Activated CD8-positive, alpha-beta memory T cell treated with anti-CD3 and anti-CD28 coated beads, Interleukin-2, amount 50 U/mL, for 24 hours (primary cell): ENCODE data around the gene PRUNE2.
"Not testable (repeated sequence)": the region's sequence is repeated elsewhere in the genome, so short reads cannot be mapped to it uniquely, and the experiment has no call there.

ENCODE experiments used
- DNase-seq: peaks from one replicate; pipeline ENCODE4 v3.0.0-alpha.2; 2020; ENCODE audit errors: extremely low read depth

PRUNE2 gene

DNA sequence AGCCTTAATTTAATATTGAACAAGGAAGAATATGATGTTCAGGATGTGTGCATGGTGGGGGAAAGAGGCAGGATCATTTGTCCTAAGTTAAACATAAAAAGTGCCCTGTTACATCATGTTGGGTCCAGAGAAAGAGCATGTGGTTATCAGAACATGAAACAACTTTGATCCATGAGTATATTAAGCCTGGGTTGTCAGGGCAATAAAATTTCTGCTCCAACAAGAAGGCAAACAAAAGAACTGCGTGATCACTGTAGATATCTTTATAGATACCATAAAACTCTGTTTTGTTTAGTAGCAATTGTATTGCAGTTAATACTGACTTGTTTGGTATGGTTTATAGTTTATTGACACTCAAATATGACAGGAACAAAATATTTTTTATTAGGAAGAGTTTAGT is 106.4 kb downstream of the PRUNE2 start:
- DNase-seq: no peak

GRCh38 chr9:76798527-76798926 is 107.4 kb downstream of the PRUNE2 start:
- no peak for DNase-seq

GRCh38 chr9:76796296-76796695 is 109.6 kb downstream of the PRUNE2 start:
- DNase-seq: no peak

- no peak for DNase-seq
Measured at GRCh38 chr9:76793784-76794431, 112.0 kb downstream of the PRUNE2 start.

DNA sequence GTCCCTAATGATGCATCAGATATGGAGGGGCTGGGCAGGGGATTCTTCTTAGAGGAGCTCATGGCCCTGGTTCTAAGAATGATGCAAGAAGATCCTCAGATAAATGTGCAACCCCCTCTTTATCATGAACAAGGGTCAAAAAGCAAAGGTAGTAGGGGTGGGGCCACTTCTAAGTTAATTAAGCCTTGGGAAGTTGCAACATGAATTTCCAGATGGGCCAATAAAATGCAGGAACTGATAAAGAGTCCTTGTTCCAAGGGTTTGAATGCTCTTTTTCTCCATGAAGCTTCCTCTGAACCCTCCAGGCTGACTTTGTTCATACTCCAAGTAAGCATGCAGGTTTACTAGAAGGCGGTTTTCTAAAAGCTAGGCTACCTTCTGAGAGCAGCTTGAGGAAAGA is 116.1 kb downstream of the PRUNE2 start:
- no peak for DNase-seq

DNA sequence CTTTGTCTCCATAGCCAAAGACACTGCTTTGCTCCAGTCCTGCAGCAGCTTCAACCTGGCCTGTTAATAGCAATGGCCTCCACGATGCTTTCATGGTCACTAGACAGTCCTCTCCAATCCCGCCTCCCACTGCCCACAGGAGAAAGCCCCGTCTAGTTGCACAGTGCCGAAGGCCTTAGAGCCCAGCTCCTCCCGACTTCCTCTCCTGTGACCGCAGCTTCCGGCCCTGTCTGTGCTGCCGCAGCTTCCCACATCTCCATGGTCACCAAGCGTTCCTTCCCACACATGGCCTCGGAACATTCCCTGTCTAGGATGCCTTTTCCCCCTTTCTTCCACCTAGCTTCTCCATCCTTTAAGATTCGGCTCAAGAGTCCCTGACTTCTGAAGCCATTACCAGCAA is 118.2 kb downstream of the PRUNE2 start:
- no peak for DNase-seq

- DNase-seq: no peak
Measured at GRCh38 chr9:76785501-76785900, 120.4 kb downstream of the PRUNE2 start.

DNA sequence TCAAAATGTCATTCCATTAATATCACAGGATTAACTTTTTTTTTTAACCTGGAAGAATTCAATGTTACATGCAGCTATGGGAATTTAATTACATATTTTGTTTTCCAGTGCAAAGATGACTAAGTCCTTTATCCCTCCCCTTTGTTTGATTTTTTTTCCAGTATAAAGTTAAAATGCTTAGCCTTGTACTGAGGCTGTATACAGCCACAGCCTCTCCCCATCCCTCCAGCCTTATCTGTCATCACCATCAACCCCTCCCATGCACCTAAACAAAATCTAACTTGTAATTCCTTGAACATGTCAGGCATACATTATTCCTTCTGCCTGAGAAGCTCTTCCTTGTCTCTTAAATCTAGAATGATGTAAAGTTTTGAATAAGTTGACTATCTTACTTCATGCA is 121.0 kb downstream of the PRUNE2 start:
- no peak for DNase-seq

GRCh38 chr9:76772686-76773445 is 133.0 kb downstream of the PRUNE2 start:
- DNase-seq: no peak

GRCh38 chr9:76766126-76766525 is 139.8 kb downstream of the PRUNE2 start:
- no peak for DNase-seq

DNA sequence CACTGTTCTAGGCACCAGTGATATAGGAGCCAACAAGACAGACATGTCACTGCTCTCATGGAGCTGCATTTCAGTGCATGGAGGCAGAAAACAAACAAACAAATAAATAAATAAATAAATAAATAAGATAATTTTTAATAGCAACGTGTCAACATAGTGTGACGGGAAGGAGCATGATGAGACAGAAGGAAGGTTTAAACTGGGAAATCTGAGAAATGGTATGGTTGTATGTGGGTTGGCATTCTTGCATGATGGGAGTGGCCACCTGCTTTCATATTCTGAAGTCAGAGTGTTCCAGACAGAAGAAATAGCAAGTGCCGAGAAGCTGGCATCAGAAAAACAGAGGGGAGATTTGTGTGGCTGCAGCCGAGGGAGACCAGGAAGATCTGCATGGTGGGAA is 141.8 kb downstream of the PRUNE2 start, which contains the start of gene PCA3:
Gene PCA3, plus strand, starts transcription at position 301 of the 400 bp plus-strand sequence.
- no peak for DNase-seq

GRCh38 chr9:76761448-76761847 is 144.5 kb downstream of the PRUNE2 start:
- DNase-seq: no peak

- DNase-seq: no peak
Measured at GRCh38 chr9:76759732-76760131, 146.2 kb downstream of the PRUNE2 start.

DNA sequence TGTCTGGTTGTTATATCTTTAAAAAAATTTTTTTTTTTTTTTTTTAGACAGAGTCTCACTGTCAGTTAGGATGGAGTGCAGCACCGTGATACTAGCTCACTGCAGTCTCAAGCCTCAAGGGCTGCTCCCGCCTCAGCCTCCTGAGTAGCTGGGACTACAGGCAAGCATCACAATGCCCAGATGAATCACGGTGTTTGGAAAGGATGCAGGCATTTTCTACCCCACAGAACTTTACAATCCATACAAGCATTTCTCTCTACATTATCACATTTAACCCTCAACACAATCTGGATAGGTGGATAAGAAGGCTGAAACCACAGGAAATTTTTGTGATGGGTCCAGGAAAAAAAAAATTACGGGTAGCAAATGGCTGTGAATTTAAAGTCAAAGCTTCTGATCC is 147.4 kb downstream of the PRUNE2 start:
- DNase-seq: no peak

- no peak for DNase-seq
Measured at GRCh38 chr9:76756941-76757673, 148.8 kb downstream of the PRUNE2 start.

- DNase-seq: no peak
Measured at GRCh38 chr9:76756268-76756640, 149.7 kb downstream of the PRUNE2 start.

GRCh38 chr9:76751001-76751400 is 154.9 kb downstream of the PRUNE2 start:
- no peak for DNase-seq

DNA sequence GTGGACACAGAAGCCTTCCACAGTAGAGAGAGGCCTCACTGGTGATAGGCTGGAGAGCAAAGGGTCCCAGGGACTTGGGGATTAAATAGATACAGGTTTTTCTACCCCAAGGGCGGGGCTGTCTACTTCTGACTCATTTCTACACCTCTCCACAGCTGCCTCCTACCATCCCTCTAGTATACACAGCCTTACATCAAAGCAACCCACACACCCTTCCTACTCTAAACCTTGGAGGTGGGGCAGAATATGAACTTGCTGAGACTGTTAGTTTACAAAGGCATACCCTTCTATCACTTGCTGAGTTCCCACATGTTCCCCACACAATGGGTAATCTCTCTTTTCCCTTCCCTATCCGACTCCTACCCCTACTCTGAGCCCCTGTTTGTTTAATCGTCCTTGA is 161.6 kb downstream of the PRUNE2 start:
- no peak for DNase-seq

DNA sequence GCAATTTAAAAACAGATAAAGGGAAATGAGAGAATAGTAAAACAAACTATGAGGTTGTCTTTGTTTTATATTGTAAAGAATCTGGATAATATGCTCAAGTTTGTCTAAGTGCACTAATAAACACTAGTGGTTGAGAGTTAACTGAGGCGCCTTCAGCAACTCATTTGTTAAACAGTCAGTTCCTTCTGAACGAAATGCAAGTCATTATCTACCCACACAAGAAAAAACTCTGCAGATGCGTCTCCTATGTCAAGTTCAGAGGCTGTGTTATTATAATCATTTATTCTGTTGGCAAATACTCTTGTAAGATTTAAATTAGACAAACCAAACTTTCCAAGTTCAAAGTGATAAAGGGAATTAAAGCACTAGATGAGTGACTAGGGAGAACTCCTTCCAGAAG is 162.0 kb downstream of the PRUNE2 start:
- DNase-seq: no peak

GRCh38 chr9:76742890-76743289 is 163.0 kb downstream of the PRUNE2 start:
- DNase-seq: not testable (repeated sequence)

DNA sequence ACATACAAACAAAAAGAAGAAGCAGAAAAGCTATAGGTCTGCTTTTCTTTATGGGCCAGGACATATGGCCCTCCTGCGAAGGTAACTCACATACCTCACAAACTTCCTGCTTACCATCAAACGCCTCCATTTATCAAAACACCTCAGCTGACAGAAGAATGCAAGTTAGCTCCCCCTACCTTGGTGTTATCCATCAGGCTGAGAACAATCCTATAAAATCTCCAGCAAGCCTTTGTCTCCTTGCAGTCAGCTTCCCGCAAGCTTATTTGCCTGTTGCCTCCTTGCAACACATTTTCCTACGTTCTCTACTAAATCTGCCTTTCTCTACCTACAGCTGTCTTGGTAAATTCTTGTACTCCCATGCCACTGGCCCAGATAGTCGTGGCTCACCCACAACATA is 164.4 kb downstream of the PRUNE2 start:
- DNase-seq: no peak

- DNase-seq: no peak
Measured at GRCh38 chr9:76738402-76738801, 167.5 kb downstream of the PRUNE2 start.
